HG03457 (cell line): ENCODE measurements around the gene CERS3.

Experiments
- ATAC-seq: cut with Tn5 transposase; IDR thresholded peaks from one replicate; pipeline ENCODE4 v1.9.1; 2021; ENCODE audit warnings: moderate number of reproducible peaks; ENCODE audit not compliant: unreplicated experiment

CERS3 gene

GRCh38 chr15:100531204-100531603 lies 2.5 kb upstream of the CERS3 start:
- no peak for ATAC-seq

- ATAC-seq: no peak
Observed at GRCh38 chr15:100529556-100529955, 806 bp upstream of the CERS3 start.

GRCh38 chr15:100526027-100526481 lies 2.7 kb downstream of the CERS3 start:
- ATAC-seq: no peak

- no peak for ATAC-seq
Observed at GRCh38 chr15:100525436-100525835, 3.3 kb downstream of the CERS3 start.

- no peak for ATAC-seq
Observed at GRCh38 chr15:100524326-100524725, 4.4 kb downstream of the CERS3 start.

GRCh38 chr15:100521907-100522306 lies 6.8 kb downstream of the CERS3 start:
- no peak for ATAC-seq

GRCh38 chr15:100520132-100520921 lies 8.4 kb downstream of the CERS3 start:
- no peak for ATAC-seq

- no peak for ATAC-seq
Observed at GRCh38 chr15:100517846-100518245, 10.9 kb downstream of the CERS3 start.

GRCh38 chr15:100516643-100517512 lies 11.9 kb downstream of the CERS3 start:
- no peak for ATAC-seq

- ATAC-seq: no peak
Observed at GRCh38 chr15:100515758-100516157, 13.0 kb downstream of the CERS3 start.

- no peak for ATAC-seq
Observed at GRCh38 chr15:100508641-100509300, 20.0 kb downstream of the CERS3 start.

GRCh38 chr15:100502651-100503050 lies 26.1 kb downstream of the CERS3 start:
- ATAC-seq: no peak

GRCh38 chr15:100501117-100501516 lies 27.6 kb downstream of the CERS3 start:
- ATAC-seq: no peak

- ATAC-seq: no peak
Observed at GRCh38 chr15:100500226-100500990, 28.3 kb downstream of the CERS3 start.

- no peak for ATAC-seq
Observed at GRCh38 chr15:100495861-100496260, 32.9 kb downstream of the CERS3 start.

- no peak for ATAC-seq
Observed at GRCh38 chr15:100493213-100493612, 35.5 kb downstream of the CERS3 start.

- no peak for ATAC-seq
Observed at GRCh38 chr15:100484443-100484842, 44.3 kb downstream of the CERS3 start.

GRCh38 chr15:100483370-100483769 lies 45.4 kb downstream of the CERS3 start:
- no peak for ATAC-seq

- ATAC-seq: no peak
Observed at GRCh38 chr15:100476805-100477204, 51.9 kb downstream of the CERS3 start.

- ATAC-seq: no peak
Observed at GRCh38 chr15:100472736-100473135, 56.0 kb downstream of the CERS3 start.

- ATAC-seq: no peak
Observed at GRCh38 chr15:100471933-100472332, 56.8 kb downstream of the CERS3 start.
